ENCODE measurements around the gene MATN1.

The MATN1 gene

GRCh38 chr1:30730346-30731108, 7.1 kb upstream of the MATN1 start:
- no peak for DNase-seq

DNA sequence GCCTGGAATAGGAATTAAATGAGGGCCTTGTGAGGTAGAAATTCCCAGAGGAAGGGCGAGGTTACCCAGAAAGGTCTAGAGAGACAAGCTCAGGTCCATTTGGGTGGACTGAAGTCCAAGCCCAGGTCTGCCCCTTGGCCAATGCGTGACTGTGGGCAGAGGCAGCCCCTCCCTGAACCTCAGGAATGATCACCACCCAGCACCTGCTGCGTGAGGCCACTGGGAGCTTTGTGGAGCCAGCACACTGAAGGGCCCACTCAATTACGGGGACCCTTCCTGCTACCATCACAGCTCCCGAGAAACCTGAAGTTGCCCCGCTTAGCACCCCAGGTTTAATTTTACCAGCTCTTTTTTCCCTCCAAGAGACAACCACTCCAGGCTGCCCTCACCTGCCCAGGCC, 6.5 kb upstream of the MATN1 start:
- no peak for DNase-seq

DNA sequence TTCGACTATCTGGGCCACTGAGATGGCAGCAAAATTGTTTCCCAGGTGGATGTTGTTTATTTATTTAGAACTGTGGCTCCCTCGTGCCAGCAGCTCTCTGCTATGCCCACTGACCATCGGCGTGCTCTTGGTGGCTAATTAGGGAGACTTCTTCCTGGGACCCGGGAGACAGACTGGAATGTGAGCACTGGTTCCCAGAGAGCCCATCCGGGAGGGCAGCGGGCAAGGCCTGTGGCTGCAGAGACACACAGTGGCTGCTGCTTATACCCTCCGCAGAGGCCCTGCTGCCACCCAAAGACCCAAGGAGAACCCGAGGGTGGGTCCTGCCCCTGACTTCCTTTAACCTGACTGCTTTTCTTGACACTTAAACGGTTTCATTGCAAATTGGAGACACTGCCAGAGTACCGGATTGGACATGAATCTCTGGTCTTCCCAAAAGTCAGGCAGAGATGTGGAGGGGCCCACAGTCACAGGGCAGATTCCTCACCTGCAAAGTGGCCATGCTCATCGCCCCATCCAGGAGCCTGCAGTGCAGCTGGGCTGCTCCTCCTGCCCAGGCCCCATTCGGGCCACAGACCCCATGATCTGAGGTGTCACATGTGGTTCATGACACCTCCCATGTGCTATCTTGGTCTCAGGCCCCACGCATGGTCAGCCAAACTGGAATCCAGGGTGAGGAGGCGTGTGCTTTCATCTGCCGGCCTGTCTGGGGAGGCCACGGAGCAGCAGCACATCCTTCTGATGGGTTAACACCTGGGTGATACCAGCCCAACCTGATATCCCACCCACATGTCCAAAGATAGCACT, 5.7 kb upstream of the MATN1 start:
- no peak for DNase-seq

DNA sequence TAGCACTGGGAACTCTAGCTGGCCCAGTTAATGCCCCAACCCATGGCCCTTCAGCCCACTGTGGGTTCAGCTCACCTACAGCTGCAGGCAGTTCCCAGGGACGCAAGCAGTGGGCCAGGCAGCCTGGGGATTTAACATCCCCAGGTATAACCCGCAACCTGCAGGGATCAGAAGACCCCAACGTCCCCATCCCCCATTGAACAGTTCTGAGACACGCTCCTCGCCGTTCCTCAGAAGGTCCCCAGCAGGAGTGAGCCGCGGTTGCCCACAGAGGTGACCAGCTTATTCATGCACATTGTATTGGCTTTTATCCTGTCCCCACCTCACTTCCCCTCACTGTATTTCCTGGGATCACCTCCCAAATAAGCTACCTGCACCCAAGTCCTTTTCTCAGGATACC, 5.0 kb upstream of the MATN1 start:
- DNase-seq: no peak

GRCh38 chr1:30727824-30728223, 4.4 kb upstream of the MATN1 start:
- no peak for DNase-seq

DNA sequence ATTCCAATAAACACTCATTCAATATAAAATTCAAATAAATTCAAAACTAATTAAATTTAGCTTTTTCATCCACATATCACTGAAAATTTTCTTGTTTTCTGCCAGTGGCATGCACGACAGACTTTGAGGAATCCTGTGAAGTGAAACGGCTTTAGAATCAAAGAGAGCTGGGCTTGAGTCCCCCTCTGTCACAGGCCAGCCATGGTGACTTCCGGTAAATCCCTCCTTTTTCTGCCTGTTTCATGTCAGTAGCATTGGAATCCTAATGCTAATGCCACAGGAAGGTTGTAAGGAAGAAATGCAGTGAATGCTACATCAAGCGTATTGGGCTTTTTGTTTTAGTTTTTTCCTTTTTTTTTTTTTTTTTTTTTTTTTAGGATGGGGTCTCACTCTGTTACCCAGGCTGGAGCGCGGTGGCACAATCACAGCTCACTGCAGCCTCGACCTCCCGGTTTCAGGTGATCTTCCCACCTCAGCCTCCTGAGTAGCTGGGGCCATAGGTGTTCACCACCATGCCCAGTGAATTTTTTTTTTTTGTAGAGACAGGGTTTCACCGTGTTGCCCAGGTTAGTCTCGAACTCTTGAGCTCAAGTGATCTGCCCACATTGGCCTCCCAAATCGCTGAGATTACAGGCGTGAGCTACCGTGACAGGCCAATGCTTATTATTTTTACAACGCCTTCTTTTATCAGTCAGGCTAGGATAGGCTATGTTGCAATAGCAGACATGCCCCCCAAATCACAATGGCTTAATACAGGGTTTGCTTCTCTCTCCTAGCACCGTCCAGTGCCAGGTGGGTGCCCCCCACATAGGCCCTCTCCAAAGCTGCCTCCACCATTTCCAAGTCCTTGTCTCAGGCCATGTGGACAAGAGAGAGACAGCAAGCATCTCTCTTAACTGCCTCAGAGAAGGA, 3.6 kb upstream of the MATN1 start:
- no peak for DNase-seq

- DNase-seq: no peak
These were observed 2.9 kb upstream of the MATN1 start for GRCh38 chr1:30726236-30726635.

DNA sequence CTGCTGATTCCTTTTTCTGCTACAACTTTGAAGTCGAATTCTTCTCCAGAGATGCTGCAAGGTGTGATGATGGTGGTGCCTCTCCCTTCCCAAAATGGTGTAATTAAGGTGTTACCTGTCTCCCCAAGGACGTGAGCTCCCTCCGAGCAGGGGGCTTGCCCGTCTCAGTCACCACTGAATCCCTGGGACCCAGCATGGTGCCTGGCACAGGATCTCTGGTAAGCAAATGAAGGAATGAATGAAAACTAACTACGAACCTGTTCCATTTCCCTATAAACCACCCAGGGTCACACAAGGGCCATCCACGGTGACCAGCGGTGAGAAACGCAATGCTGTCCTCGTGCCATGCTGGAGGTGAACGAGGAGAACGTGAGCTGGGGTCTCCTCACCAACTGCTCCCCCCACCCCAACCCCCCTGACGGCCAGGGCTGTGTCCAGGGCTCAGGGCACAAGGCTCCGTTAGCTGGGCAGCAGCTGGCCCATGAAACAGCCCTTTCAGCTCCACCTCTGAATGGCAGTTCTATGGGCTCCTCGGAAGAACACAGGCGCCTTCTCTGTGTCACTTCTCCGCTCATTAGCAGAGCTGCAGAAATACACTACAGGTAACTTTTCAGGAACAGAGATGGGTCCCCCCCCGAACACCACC, 2.2 kb upstream of the MATN1 start:
- DNase-seq: no peak

DNA sequence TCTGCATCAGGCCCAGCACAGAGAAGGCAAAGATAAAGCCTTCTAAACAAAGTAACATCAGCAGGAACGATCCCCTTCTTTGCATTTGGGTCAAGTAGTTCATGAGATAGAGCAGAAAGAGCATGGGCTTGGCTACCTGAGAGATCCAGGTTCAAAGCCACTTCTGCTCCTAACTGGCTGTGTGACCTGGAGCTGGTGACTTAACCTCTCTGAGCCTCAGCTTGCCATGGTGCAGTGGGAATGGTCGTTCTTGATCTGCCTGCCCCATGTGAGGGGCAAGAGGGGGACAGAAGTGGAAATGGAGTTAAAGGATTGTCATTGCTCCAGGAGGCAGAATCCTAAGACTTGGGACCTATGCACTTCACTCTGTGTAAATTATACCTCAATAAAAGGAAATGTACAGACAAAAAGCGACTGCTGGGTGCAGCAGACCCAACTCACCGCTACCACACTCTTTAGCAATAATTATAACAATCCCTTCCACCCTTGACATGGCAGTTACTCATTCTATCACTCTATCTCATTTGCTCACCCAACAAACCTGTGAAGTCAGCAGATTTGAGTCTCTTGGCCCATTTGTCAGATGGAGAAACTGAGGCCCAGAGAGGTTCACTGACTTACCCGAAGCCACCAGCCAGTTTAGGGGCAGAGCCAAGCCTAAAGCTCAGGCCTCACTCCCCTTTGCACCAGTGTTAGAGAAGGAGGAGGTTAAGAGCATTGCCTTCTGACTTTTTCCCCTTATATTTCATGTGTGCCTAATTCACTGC, 1.5 kb upstream of the MATN1 start:
- no peak for DNase-seq

- no peak for DNase-seq
These were observed 790 bp upstream of the MATN1 start for GRCh38 chr1:30724175-30724574.

- DNase-seq: no peak
These were observed 1.4 kb downstream of the MATN1 start for GRCh38 chr1:30721812-30722537.

DNA sequence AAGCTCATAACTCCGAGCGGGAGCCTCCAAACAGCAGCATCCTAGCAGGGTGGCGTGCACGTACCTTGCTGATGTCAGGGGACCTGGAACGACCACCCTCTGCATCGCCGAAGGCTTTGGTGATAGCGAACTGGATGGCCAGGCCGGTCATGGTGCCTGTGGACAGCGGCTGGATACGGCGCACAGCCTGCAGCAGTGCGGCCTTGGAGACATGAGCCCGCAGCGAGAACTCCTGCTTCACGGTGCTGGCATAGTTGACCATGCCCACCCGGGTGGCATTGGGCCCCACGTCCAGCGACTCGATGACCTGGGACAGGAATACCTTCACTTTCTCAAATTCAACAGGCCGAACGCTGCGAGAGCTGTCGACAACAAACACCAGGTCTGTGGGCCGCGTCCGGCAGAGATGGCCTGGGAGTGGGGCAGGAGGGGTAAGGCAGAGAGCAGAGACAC, 2.0 kb downstream of the MATN1 start:
- no peak for DNase-seq

DNA sequence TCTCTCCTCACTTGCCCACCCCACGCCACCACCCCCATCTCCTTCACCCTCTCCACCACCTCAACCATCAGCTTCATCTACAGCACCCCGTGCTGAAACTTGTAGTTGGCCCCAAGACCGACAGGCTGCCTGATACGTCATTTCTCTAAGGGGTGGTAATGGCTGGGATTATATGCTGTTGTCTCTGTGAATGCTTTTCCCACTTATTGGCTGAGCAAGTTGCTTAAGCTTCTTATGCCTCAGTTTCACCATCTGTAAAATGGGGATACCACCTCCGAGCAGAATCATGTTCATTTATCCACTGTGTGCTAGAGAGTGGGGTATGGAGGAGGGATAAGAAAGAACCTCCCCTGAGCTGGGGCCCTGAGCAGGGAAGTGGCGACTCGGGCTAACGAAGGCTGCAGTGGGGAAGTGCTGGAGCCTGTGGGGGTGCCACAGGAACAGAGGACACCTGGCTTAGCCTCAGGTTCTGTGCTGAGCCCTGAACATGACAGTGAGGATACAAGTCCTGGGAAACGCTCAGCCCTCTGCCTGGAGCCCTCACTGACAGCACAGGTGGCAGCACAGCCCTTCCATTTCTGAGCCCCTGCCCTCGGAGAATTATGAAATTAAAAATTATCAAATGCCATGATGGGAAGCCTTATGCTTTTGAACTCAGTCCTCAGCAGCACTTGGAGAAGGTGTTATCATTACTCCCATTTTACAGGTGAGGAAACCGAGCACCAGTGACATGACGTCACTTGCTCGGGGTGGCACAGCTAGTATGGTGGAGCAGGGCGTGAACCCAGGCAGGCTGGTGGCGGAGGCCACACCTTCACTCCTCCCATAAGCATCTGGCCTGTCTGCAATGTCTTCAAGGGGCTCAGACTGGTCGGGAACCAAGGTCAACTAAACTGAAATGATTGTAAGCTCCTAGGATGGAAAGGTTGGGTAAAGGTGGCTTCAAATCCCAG, 2.8 kb downstream of the MATN1 start:
- no peak for DNase-seq

DNA sequence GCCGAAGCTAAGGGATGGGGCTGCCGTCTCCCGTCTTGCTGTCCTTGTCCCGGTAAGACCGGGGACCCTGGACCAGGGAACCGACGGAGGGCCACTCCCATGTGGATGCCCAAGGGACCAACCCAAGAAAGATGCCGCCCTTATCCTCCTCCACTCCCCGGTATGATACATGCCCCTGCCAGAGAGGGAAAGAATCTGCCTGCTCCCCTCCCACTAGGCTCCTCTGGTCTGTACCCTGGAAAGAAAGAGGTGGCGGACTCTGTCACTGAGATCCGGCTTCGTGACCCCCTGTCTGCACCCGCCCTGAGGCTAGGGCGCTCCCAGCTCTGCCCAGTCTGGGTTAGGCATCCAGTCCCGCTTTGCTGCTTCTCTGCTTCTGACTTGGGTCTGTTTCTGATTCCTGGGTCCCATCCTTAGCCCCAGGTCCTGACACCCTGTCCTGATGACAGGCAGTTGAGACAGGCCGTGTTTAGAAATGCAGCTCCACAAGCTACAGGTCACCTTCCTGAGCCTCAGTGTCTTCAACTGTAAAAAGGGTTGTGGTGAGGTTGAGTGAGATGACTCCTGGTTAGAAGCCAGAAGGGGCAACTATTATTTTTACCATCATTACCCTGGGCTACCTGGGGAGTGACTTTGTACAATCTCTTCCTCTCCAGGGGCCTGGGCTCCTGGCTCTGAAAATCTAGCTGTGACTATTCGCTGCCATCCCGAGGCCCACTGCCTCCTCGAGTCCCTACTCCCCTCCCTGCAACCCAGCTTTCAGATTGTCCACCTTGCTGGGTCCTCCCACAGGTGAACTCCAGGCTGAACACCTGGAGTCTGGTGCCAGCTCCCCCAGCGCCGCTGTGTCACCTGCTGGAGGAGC, 3.7 kb downstream of the MATN1 start:
- no peak for DNase-seq

GRCh38 chr1:30718636-30719405, 4.6 kb downstream of the MATN1 start:
- DNase-seq: peak; percentile 53

DNA sequence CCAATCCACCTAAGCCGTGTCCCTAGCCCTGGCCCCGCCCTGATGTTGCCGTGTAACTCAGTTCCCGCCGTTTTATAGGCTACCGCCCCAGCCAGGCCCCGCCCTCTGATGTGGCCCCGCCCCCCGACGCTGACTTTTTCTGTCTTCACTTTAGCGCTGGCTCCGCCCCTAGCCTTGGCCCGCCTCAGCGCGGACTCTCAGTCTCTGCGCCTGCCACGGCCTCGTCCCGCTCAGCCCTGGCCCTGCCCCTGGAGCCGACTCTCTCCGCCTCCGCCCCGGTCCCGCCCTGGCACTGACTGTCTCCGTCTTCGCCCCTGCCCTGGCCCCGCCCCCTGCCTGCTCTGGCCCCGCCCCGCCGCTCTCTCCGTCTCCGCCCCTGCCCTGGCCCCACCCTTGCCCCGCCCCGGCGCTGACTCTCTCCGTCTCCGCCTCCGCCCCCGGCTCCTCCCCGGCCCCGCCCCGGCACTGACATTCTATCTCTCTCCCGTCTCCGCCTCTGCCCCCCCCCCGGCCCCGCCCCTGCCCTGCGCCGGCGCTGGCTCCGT, 5.2 kb downstream of the MATN1 start:
- peak; percentile 93 for DNase-seq

DNA sequence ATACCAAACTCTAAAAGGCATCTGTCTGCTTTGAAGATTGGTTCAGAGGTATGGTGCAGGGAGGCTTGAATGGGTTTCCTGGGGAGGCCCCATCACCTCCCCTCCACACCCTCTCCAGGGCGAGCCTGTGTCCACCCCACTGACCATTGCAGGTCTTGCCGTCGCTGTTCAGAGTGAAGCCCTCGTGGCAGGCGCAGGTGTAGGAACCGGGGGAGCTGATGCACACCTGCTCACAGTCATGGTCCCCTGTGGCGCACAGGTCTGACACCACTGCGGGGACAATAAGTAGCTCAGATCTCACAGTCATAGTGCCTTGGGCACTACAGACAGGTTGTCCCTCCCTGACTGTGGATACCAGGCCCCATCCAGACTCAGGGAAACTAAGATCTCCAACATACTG, 6.7 kb downstream of the MATN1 start:
- peak; percentile 22 for DNase-seq

GRCh38 chr1:30715886-30716285, 7.5 kb downstream of the MATN1 start:
- no peak for DNase-seq

All from NCI-H146 (cell line).